Measurements from ENCODE around the gene RFT1. TPM values are rescaled to one million over a fixed set of nuclear protein-coding genes. Genes with fewer than 3 reads are reported as not detected.
A peak's percentile ranks its signal among the peaks of the same experiment; 100 is the strongest.

RFT1 gene
- total and polyA plus RNA-seq, 2 of the 13 experiments (the other 11 are each of a cell fraction or from before 2014, with no cell fraction given), result 23.2 to 37.0 TPM

DNA sequence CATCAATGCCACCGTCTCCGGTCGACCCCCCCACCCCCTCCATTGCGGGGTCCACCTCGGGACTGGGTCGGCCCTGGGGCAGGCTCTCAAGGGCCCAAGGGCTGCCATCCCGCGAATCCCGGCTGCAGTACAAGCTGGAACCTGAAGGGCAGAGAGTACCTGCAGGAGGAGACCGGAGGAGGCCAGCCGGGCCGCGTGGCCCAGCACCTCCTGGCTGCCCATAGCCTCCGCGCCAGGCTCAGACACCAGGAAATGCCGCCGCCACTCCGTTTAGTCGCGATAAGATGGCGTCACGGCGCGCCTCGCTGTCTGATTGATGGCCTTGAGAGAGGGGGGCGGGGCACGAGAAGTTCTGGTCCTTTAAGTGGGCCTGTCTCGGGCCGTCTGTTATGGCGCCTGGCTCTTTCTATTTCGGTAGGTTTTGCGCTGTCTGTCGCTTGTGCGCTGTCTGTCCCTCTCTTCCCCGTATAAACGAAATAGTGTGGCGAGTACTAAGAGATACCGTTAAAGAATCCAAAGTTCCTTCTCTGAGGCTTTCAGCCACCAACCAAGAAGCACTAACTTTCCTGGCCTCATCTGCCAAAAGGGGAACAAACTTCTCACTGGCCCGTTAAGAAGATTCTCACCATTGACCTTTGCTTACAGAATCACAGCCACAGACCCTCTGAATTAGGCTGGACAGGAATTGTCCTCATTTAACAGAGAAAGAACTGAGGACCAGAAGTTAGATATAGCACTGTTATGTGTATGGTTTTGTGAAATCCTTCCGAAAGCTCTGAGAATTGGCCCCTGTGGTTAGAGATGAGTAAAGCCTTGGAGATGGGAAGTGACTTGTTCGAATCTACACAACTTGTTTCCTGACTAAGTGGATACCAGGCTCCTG is at the start of gene RFT1 (continued):
- TF ChIP-seq HNF4G (IDR thresholded peaks at IDR 0.05; ENCODE audit: borderline replicate concordance, low read depth, low read length) (no peak), HNF4G (CRISPR knock-in tag; IDR thresholded peaks at IDR 0.05; ENCODE audit: borderline replicate concordance, low read depth) (0 out of 2 replicates have a peak, but pooled peaks have one; percentile 28), EHMT2 (IDR thresholded peaks at IDR 0.05; ENCODE audit: borderline replicate concordance, low read depth, low read length) (no peak), ADNP (CRISPR knock-in tag; IDR thresholded peaks at IDR 0.05) (no peak), STAT5B (CRISPR knock-in tag; IDR thresholded peaks at IDR 0.05) (no peak), ZNF335 (CRISPR knock-in tag; IDR thresholded peaks at IDR 0.05) (peak; percentile 98), ZMYM2 (CRISPR knock-in tag; IDR thresholded peaks at IDR 0.05) (no peak), RBM39 (IDR thresholded peaks at IDR 0.05; ENCODE audit: low read depth, low read length, poor library complexity, severe bottlenecking) (no peak), ZFP36L1 (CRISPR knock-in tag; IDR thresholded peaks at IDR 0.05) (peak; percentile 36; the same call in 1 of the 2 replicates), ZNF713 (CRISPR knock-in tag; IDR thresholded peaks at IDR 0.05) (0 out of 2 replicates have a peak, but pooled peaks have one; percentile 45), CC2D1A (CRISPR knock-in tag; IDR thresholded peaks at IDR 0.05) (no peak), U2AF2 (IDR thresholded peaks at IDR 0.05; ENCODE audit: low read depth, low read length) (no peak), SIX1 (CRISPR knock-in tag; IDR thresholded peaks at IDR 0.05; ENCODE audit: borderline replicate concordance) (0 out of 2 replicates have a peak, but pooled peaks have one; percentile 22), ZNF780A (CRISPR knock-in tag; IDR thresholded peaks at IDR 0.05) (no peak), ARNTL (CRISPR knock-in tag; IDR thresholded peaks at IDR 0.05) (no peak), SRF (IDR thresholded peaks at IDR 0.05; ENCODE audit: low read depth, low read length) (no peak), CBX5 (CRISPR knock-in tag; IDR thresholded peaks at IDR 0.05; ENCODE audit: borderline replicate concordance) (no peak), ZNF337 (CRISPR knock-in tag; IDR thresholded peaks at IDR 0.05; ENCODE audit: borderline replicate concordance, low read depth) (no peak), KLF13 (CRISPR knock-in tag; IDR thresholded peaks at IDR 0.05) (no peak), FIP1L1 (IDR thresholded peaks at IDR 0.05; ENCODE audit: borderline replicate concordance, insufficient read depth, low read depth, low read length) (no peak), NRL (CRISPR knock-in tag; IDR thresholded peaks at IDR 0.05; ENCODE audit: borderline replicate concordance) (peak; percentile 96), ZNF562 (CRISPR knock-in tag; IDR thresholded peaks at IDR 0.05; ENCODE audit: borderline replicate concordance) (no peak), ZFP36L2 (CRISPR knock-in tag; IDR thresholded peaks at IDR 0.05) (no peak)
- TF ChIP-seq, protein P1, sequence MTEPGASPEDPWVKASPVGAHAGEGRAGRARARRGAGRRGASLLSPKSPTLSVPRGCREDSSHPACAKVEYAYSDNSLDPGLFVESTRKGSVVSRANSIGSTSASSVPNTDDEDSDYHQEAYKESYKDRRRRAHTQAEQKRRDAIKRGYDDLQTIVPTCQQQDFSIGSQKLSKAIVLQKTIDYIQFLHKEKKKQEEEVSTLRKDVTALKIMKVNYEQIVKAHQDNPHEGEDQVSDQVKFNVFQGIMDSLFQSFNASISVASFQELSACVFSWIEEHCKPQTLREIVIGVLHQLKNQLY (CRISPR knock-in tag; IDR thresholded peaks at IDR 0.05), result 0 out of 2 replicates have a peak, but pooled peaks have one; percentile 52
- TF ChIP-seq, protein P2, sequence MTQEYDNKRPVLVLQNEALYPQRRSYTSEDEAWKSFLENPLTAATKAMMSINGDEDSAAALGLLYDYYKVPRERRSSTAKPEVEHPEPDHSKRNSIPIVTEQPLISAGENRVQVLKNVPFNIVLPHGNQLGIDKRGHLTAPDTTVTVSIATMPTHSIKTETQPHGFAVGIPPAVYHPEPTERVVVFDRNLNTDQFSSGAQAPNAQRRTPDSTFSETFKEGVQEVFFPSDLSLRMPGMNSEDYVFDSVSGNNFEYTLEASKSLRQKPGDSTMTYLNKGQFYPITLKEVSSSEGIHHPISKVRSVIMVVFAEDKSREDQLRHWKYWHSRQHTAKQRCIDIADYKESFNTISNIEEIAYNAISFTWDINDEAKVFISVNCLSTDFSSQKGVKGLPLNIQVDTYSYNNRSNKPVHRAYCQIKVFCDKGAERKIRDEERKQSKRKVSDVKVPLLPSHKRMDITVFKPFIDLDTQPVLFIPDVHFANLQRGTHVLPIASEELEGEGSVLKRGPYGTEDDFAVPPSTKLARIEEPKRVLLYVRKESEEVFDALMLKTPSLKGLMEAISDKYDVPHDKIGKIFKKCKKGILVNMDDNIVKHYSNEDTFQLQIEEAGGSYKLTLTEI (CRISPR knock-in tag; conservative IDR thresholded peaks at IDR 0.05), result no peak
